CD4-positive, alpha-beta memory T cell (primary cell): Measurements from ENCODE around the gene NPAT. TPM values are rescaled to one million over a fixed set of nuclear protein-coding genes. Genes with fewer than 3 reads are reported as not detected.

ENCODE experiments used
- CTCF ChIA-PET: fragments of 350-600 bp; sonication (Branson Sonifier 250); formaldehyde crosslinking; loops from one replicate; lab custom pipeline; 2021; ENCODE audit warnings: inconsistent platforms; ENCODE audit not compliant: partially characterized antibody; lab: Charles Lee
- POLR2A ChIA-PET: fragments of 350-600 bp; sonication (Branson Sonifier 250); formaldehyde crosslinking; loops from one replicate; lab custom pipeline; 2021; ENCODE audit not compliant: partially characterized antibody; lab: Charles Lee
- DNase-seq, 5 donors: peaks; one replicate each; pipeline versions ENCODE4 v3.0.0 to v3.0.0-alpha.2; 2020 to 2022; ENCODE audit warnings: mixed read lengths in 1 of 5
- H3K27ac ChIP-seq: one replicate; pipeline ENCODE4 v1.7.0; 2013; ENCODE audit warnings: low read depth, low read length
- H3K27me3 ChIP-seq: 2 replicates; pipeline ENCODE4 v1.7.0; 2013; ENCODE audit warnings: mild to moderate bottlenecking, low read length, moderate library complexity; ENCODE audit not compliant: insufficient read depth
- H3K36me3 ChIP-seq: 2 replicates; pipeline ENCODE4 v1.7.0; 2013; ENCODE audit warnings: mild to moderate bottlenecking, low read length, moderate library complexity; ENCODE audit not compliant: insufficient read depth
- H3K4me1 ChIP-seq: 2 replicates; pipeline ENCODE4 v1.7.0; 2013; ENCODE audit warnings: mild to moderate bottlenecking, low read length, moderate library complexity; ENCODE audit not compliant: insufficient read depth
- H3K4me3 ChIP-seq, 2 donors: one replicate each; pipeline ENCODE4 v1.7.0; 2013; ENCODE audit warnings: low read length in 2 of 2, mild to moderate bottlenecking in 1 of 2
- H3K9me3 ChIP-seq, 2 donors: one replicate each; pipeline ENCODE4 v1.7.0; 2013; ENCODE audit warnings: low read length in 2 of 2, control low read depth in 1 of 2; ENCODE audit not compliant: control insufficient read depth in 1 of 2
- H3K27ac Mint-ChIP-seq, 7 donors: one replicate each; pipeline ENCODE4 v1.8.0; 2020 to 2021; ENCODE audit warnings: mixed read lengths in 7 of 7, mild to moderate bottlenecking in 6 of 7, inconsistent platforms in 3 of 7, moderate library complexity in 3 of 7
- H3K27me3 Mint-ChIP-seq, 2 donors: one replicate each; pipeline ENCODE4 v1.8.0; 2020 to 2021; ENCODE audit warnings: mixed read lengths in 2 of 2
- H3K36me3 Mint-ChIP-seq, 2 donors: one replicate each; pipeline ENCODE4 v1.8.0; 2020 to 2021; ENCODE audit warnings: mixed read lengths in 2 of 2, inconsistent platforms in 1 of 2, mild to moderate bottlenecking in 1 of 2
- H3K4me1 Mint-ChIP-seq, 4 donors: one replicate each; pipeline ENCODE4 v1.8.0; 2020 to 2021; ENCODE audit warnings: mixed read lengths in 4 of 4, mild to moderate bottlenecking in 1 of 4
- H3K4me3 Mint-ChIP-seq, 8 donors: one replicate each; pipeline ENCODE4 v1.8.0; 2020 to 2021; ENCODE audit warnings: mixed read lengths in 8 of 8, mild to moderate bottlenecking in 7 of 8, moderate library complexity in 6 of 8, inconsistent platforms in 3 of 8
- H3K9me3 Mint-ChIP-seq, 8 donors: one replicate each; pipeline ENCODE4 v1.8.0; 2020 to 2021; ENCODE audit warnings: mixed read lengths in 8 of 8, mild to moderate bottlenecking in 5 of 8, inconsistent platforms in 3 of 8, moderate library complexity in 1 of 8
- intact Hi-C: fragments of 100-400 bp; cut with micrococcal nuclease; formaldehyde crosslinking; loops from one replicate; pipeline ENCODE4 v1.15.1; 2023
- polyA plus RNA-seq, 2 donors: library from polyadenylated mRNA; unstranded; fragments of 300-500 nt; fragmentation: Illumina TruSeq; gene quantifications; one replicate each; pipeline ENCODE4 v1.2.3, GENCODE V29; 2021
- total RNA-seq, 2 experiments: library from RNA; stranded (reverse); gene quantifications; one replicate each; pipeline ENCODE4 v1.2.3, GENCODE V29; 2021

Gene NPAT
- total and polyA plus RNA-seq, 4 experiments from 2014 or later, result 24.8 to 71.3 (median 50.8) TPM

DNA sequence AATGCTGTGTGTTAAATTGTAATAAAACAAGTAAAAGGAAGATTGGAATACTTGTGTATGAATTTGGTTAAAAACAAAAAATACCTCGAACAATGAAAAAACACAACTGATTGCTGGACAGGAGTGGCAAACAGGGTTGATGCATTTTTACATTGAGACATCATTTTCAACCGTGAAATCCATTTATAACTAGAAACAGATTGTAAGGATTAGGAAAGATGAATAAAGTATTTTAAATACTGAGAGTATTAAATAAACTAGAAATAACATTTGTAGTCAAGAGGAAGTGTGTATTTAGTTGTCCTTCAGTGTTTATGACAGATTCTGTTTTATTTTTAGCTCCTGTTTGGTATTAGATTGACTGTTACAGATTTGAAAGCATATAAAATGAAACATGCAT lies 5.8 kb upstream of the NPAT start:
- Histone ChIP-seq H3K36me3 (peaks cover 31% of the 10 kb centered on the region), H3K27me3 (no peaks in the 10 kb centered on the region), H3K27ac (no peak overlapping the region), H3K4me3 (peak overlapping the region in 1 of 2 donors; percentile 2), H3K4me1 (peaks cover 72% of the 10 kb centered on the region), H3K9me3 (no peaks in the 10 kb centered on the region)
- ChIA-PET CTCF (interaction anchor here (1.0 to 1.2 kb wide), 2 partner anchors 24 to 101 kb away, joined by 3 read pairs; no protein-coding TSS in a partner anchor), POLR2A (interaction anchor here (9.9 kb wide), 1 partner anchor 9 kb away, joined by 666 read pairs; no protein-coding TSS in a partner anchor)
- no peaks in the 10 kb centered on the region for H3K27me3 Mint-ChIP-seq
- H3K4me3 Mint-ChIP-seq, result peak overlapping the region; percentile 33 to 87 (median 66)
- intact Hi-C loops, result loop anchor here (10.0 kb wide), 3 partner anchors 267 to 663 kb away; partner anchors contain the start of genes ALKBH8, DDX10 and POGLUT3
- peak overlapping the region in 6 of 7 donors; percentile 43 to 92 (median 76) for H3K27ac Mint-ChIP-seq
- DNase-seq, result no peak
- H3K4me1 Mint-ChIP-seq, result peaks cover 24 to 71% (median 52%) of the 10 kb centered on the region in 4 donors
- H3K9me3 Mint-ChIP-seq, result no peaks in the 10 kb centered on the region
- peaks cover 49 to 59% of the 10 kb centered on the region in 2 donors for H3K36me3 Mint-ChIP-seq

DNA sequence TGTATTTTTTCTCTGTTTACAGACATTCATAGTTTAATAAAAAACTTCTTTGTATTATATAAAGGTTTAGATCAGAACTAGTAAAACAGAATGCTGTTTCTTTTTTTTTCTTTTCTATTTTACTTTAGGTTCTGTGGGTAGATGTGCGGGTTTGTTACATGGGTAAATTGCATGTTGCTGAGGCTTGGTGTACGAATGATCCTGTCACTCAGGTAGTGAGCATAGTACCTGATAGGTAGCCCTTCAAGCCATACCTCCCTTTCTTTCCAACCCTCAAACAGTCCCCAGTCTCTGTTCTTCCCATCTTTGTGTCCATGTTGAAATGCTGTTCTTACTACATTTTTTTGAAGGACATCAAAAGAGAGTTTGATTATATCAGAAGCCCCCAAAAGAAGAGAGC lies 3.6 kb upstream of the NPAT start:
- Mint-ChIP-seq H3K27ac (peak overlapping the region in 4 of 7 donors; percentile 93 to 96 (median 94)), H3K4me3 (peak overlapping the region in 1 of 8 donors; percentile 94), H3K9me3 (peaks cover 0 to 2% (median 0%) of the 10 kb centered on the region in 8 donors), H3K4me1 (peaks cover 16 to 52% (median 39%) of the 10 kb centered on the region in 4 donors), H3K36me3 (peaks cover 35 to 45% of the 10 kb centered on the region in 2 donors), H3K27me3 (no peaks in the 10 kb centered on the region)
- Histone ChIP-seq H3K27ac (peak overlapping the region; percentile 97), H3K27me3 (no peaks in the 10 kb centered on the region), H3K9me3 (no peaks in the 10 kb centered on the region), H3K36me3 (peaks cover 21% of the 10 kb centered on the region), H3K4me3 (peak overlapping the region; percentile 55 to 97), H3K4me1 (peaks cover 55% of the 10 kb centered on the region)
- DNase-seq, result no peak
- POLR2A ChIA-PET, result interaction anchor here (1.2 to 9.9 kb wide), 5 partner anchors 11 to 26 kb away, joined by 3 to 666 read pairs (median 8); no protein-coding TSS in a partner anchor
- intact Hi-C loops, result loop anchor here (10.0 kb wide), 3 partner anchors 269 to 661 kb away; partner anchors contain the start of genes ALKBH8, DDX10 and POGLUT3
- CTCF ChIA-PET, result interaction anchor here (1.3 to 7.3 kb wide), 2 partner anchors 12 to 19 kb away, joined by 3 to 132 read pairs; no protein-coding TSS in a partner anchor

DNA sequence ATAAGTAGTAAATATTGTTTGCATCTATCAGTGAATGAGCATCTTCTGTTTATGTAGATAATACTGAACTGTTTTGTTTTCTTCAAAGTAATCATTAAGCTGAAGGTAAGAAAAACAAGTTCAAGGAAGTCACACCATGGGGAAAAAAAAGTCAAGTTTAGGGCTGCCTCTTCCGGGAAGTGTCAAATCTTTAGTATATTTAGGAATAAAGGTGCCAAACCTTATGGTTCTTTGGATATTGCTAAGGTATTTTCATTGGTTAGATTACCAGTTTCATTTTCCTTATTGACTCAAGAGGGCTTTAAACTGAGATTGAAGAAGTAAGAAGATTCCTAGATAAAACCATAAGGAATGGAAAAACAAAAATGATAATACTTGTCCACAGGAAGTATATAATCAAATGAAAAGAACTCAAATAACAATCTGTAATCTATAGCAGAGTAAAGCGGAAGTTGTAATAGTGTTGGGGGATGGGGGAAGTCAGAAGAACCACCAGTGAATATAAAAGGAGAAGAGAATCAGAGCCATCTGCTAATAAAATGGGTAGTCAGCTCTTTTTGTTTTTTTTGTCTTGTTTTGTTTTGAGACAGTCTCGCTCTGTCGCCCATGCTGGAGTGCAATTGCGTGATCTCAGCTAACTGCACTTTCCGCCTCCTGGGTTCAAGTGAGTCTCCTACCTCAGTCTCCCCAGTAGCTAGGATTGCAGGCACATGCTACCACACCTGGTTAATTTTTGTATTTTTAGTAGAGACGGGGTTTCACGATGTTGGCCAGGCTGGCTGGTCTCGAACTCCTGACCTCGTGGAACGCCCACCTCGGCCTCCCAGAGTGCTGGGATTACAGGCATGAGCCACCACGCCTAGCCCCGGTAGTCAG lies 2.7 kb upstream of the NPAT start:
- Mint-ChIP-seq H3K27ac (peak overlapping the region in 1 of 7 donors; percentile 97), H3K4me3 (no peak overlapping the region), H3K36me3 (peaks cover 28 to 36% of the 10 kb centered on the region in 2 donors), H3K9me3 (peaks cover 0 to 2% (median 0%) of the 10 kb centered on the region in 8 donors), H3K27me3 (no peaks in the 10 kb centered on the region), H3K4me1 (peaks cover 22 to 52% (median 42%) of the 10 kb centered on the region in 4 donors)
- H3K4me3 ChIP-seq, result peak overlapping the region; percentile 74 to 97
- peak; percentile 71 to 83 (median 75) for DNase-seq
- CTCF ChIA-PET, result interaction anchor here (1.0 to 7.3 kb wide), 3 partner anchors 8 to 68 kb away, joined by 3 to 132 read pairs (median 3); no protein-coding TSS in a partner anchor
- H3K36me3 ChIP-seq, result peaks cover 15% of the 10 kb centered on the region
- H3K4me1 ChIP-seq, result peaks cover 56% of the 10 kb centered on the region
- intact Hi-C loops, result loop anchor here (1.0 to 10.0 kb wide), 5 partner anchors 11 to 660 kb away; partner anchors contain the start of genes ALKBH8, CUL5, DDX10 and POGLUT3
- H3K27me3 ChIP-seq, result no peaks in the 10 kb centered on the region
- POLR2A ChIA-PET, result interaction anchor here (0.5 to 9.9 kb wide), 8 partner anchors 11 to 54 kb away, joined by 3 to 666 read pairs (median 8); no protein-coding TSS in a partner anchor
- peak overlapping the region; percentile 97 for H3K27ac ChIP-seq
- H3K9me3 ChIP-seq, result no peaks in the 10 kb centered on the region

GRCh38 chr11:108224366-108224765 lies 1.9 kb upstream of the NPAT start:
- Histone ChIP-seq H3K36me3 (peaks cover 12% of the 10 kb centered on the region), H3K4me1 (peaks cover 56% of the 10 kb centered on the region), H3K4me3 (peak overlapping the region; percentile 74 to 97), H3K27me3 (no peaks in the 10 kb centered on the region), H3K27ac (peak overlapping the region; percentile 97), H3K9me3 (no peaks in the 10 kb centered on the region)
- ChIA-PET CTCF (interaction anchor here (1.0 to 7.3 kb wide), 4 partner anchors 9 to 29 kb away, joined by 3 to 132 read pairs (median 5); no protein-coding TSS in a partner anchor), POLR2A (interaction anchor here (0.8 to 9.9 kb wide), 17 partner anchors 10 to 244 kb away, joined by 3 to 666 read pairs (median 8); partner anchors contain the start of gene C11orf65)
- peaks cover 25 to 52% (median 43%) of the 10 kb centered on the region in 4 donors for H3K4me1 Mint-ChIP-seq
- intact Hi-C loops, result loop anchor here (5.0 to 10.0 kb wide), 4 partner anchors 217 to 660 kb away; partner anchors contain the start of genes ALKBH8, CUL5, DDX10 and POGLUT3
- H3K4me3 Mint-ChIP-seq, result no peak overlapping the region
- no peaks in the 10 kb centered on the region for H3K27me3 Mint-ChIP-seq
- peaks cover 21 to 32% of the 10 kb centered on the region in 2 donors for H3K36me3 Mint-ChIP-seq
- peak overlapping the region in 1 of 7 donors; percentile 97 for H3K27ac Mint-ChIP-seq
- no peak for DNase-seq
- peaks cover 0 to 2% (median 0%) of the 10 kb centered on the region in 8 donors for H3K9me3 Mint-ChIP-seq

- peak; percentile 59 to 66 (median 61) for DNase-seq
- Mint-ChIP-seq H3K4me3 (no peak overlapping the region), H3K36me3 (peaks cover 15 to 31% of the 10 kb centered on the region in 2 donors), H3K27me3 (no peaks in the 10 kb centered on the region), H3K27ac (no peak overlapping the region), H3K9me3 (peaks cover 0 to 2% (median 0%) of the 10 kb centered on the region in 8 donors), H3K4me1 (peaks cover 29 to 54% (median 44%) of the 10 kb centered on the region in 4 donors)
- Histone ChIP-seq H3K36me3 (peaks cover 5% of the 10 kb centered on the region), H3K4me3 (peak overlapping the region; percentile 74 to 97), H3K27ac (peak overlapping the region; percentile 97), H3K9me3 (no peaks in the 10 kb centered on the region), H3K4me1 (peaks cover 56% of the 10 kb centered on the region), H3K27me3 (no peaks in the 10 kb centered on the region)
- ChIA-PET POLR2A (interaction anchor here (0.6 to 9.9 kb wide), 30 partner anchors 9 to 244 kb away, joined by 3 to 666 read pairs (median 4); partner anchors contain the start of genes C11orf65 and CUL5), CTCF (interaction anchor here (0.6 to 7.3 kb wide), 11 partner anchors 8 to 62 kb away, joined by 3 to 132 read pairs (median 4); no protein-coding TSS in a partner anchor)
- intact Hi-C loops, result loop anchor here (1.0 to 10.0 kb wide), 8 partner anchors 29 to 659 kb away; partner anchors contain the start of genes ACAT1, ALKBH8, CUL5 and DDX10
These were observed 1.1 kb upstream of the NPAT start for GRCh38 chr11:108223348-108224149.
